PC-9 (cell line): ENCODE data around the gene CWC22. TPM values are rescaled to one million over a fixed set of nuclear protein-coding genes. Genes with fewer than 3 reads are reported as not detected.
A peak's percentile ranks its signal among the peaks of the same experiment; 100 is the strongest.

ENCODE experiments used
- BruUV-seq: library from RNA; stranded (reverse); fragments of 400-500 nt; replicated peaks from 2 replicates; lab custom pipeline; 2021; lab: Mats Ljungman, UMichigan
- CTCF ChIA-PET: fragments of 300-600 bp; sonication (Branson Sonifier 250); formaldehyde crosslinking; loops from one replicate; lab custom pipeline; 2022; ENCODE audit warnings: antibody characterized with exemption; lab: Charles Lee
- POLR2A ChIA-PET: fragments of 300-600 bp; sonication (Branson Sonifier 250); formaldehyde crosslinking; loops from one replicate; lab custom pipeline; 2022; ENCODE audit warnings: antibody characterized with exemption; ENCODE audit not compliant: unreplicated experiment; lab: Charles Lee
- DNase-seq, 2 experiments: peaks; one replicate each; pipeline versions ENCODE4 v3.0.0 to v3.0.0-alpha.2; 2015 to 2022; ENCODE audit warnings: mixed read lengths in 1 of 2
- H2AFZ ChIP-seq: fragments of 200-600 bp; sonication (generic); 2 replicates; pipeline ENCODE4 v1.8.1; 2017; ENCODE audit warnings: antibody characterized with exemption
- H3F3A ChIP-seq: fragments of 200-600 bp; sonication (generic); 2 replicates; pipeline ENCODE4 v1.8.1; 2017; ENCODE audit warnings: antibody characterized with exemption, mild to moderate bottlenecking, low read depth; ENCODE audit not compliant: insufficient read depth
- H3K27ac ChIP-seq: fragments of 200-600 bp; sonication (generic); 2 replicates; pipeline ENCODE4 v1.6.1; 2016; ENCODE audit warnings: mixed run types
- H3K27me3 ChIP-seq: fragments of 200-600 bp; sonication (generic); 2 replicates; pipeline ENCODE4 v1.6.1; 2016; ENCODE audit warnings: low read depth, mixed run types; ENCODE audit not compliant: insufficient read depth
- H3K36me3 ChIP-seq: fragments of 200-600 bp; sonication (generic); 2 replicates; pipeline ENCODE4 v1.6.1; 2016; ENCODE audit warnings: low read depth, mixed run types
- H3K4me1 ChIP-seq: fragments of 200-600 bp; sonication (generic); replicated peaks from 2 replicates; pipeline ENCODE4 v1.6.1; 2016; ENCODE audit warnings: mixed run types; ENCODE audit not compliant: insufficient read depth
- H3K4me2 ChIP-seq: fragments of 200-600 bp; sonication (generic); 2 replicates; pipeline ENCODE4 v1.6.1; 2017; ENCODE audit warnings: mixed run types
- H3K4me3 ChIP-seq: fragments of 200-600 bp; sonication (generic); 2 replicates; pipeline ENCODE4 v1.6.1; 2016; ENCODE audit warnings: mixed run types
- H3K79me2 ChIP-seq: fragments of 200-600 bp; sonication (generic); 2 replicates; pipeline ENCODE4 v1.6.1; 2017; ENCODE audit warnings: low read depth, mixed run types
- H3K9me2 ChIP-seq: fragments of 200-600 bp; sonication (generic); 2 replicates; pipeline ENCODE4 v1.8.1; 2017; ENCODE audit warnings: mild to moderate bottlenecking; ENCODE audit not compliant: insufficient read depth
- H3K9me3 ChIP-seq: fragments of 200-600 bp; sonication (generic); 2 replicates; pipeline ENCODE4 v1.8.1; 2016; ENCODE audit warnings: low read depth; ENCODE audit not compliant: insufficient read depth
- H4K20me1 ChIP-seq: fragments of 200-600 bp; sonication (generic); 2 replicates; pipeline ENCODE4 v1.8.1; 2017; ENCODE audit not compliant: insufficient read depth
- CTCF ChIP-seq: fragments of 200-600 bp; sonication (generic); conservative IDR thresholded peaks from 2 replicates; pipeline ENCODE4 v1.6.1; 2017; ENCODE audit warnings: mixed run types, antibody characterized with exemption, mild to moderate bottlenecking, moderate library complexity
- EZH2 ChIP-seq: fragments of 200-600 bp; sonication (generic); IDR thresholded peaks from 2 replicates; pipeline ENCODE4 v1.8.0; 2017; ENCODE audit warnings: antibody characterized with exemption, low read depth
- intact Hi-C: fragments of 100-400 bp; cut with micrococcal nuclease; formaldehyde crosslinking; loops from one replicate; pipeline ENCODE4 v1.10.0; 2022; ENCODE audit not compliant: unreplicated experiment
- total RNA-seq: library from RNA; stranded (reverse); gene quantifications from 2 replicates; pipeline ENCODE4 v1.2.3, GENCODE V29; 2021

The CWC22 gene
- total RNA-seq, 1 experiment from 2014 or later = 35.2 TPM

- BruUV-seq = no TSS peak
- no peaks in the 10 kb centered on the region for H3F3A ChIP-seq
- H3K9me2 ChIP-seq = no peaks in the 10 kb centered on the region; the same call in 1 of the 2 replicates
- ChIA-PET POLR2A (no interaction called here), CTCF (interaction anchor here (0.7 kb wide), 1 partner anchor 9 kb away, joined by 5 read pairs; no protein-coding TSS in a partner anchor)
- TF ChIP-seq CTCF (no peak), EZH2 (no peak)
- H2AFZ ChIP-seq = peak overlapping the region; percentile 5; the same call in 1 of the 2 replicates
- no peaks in the 10 kb centered on the region for H3K79me2 ChIP-seq
- H4K20me1 ChIP-seq = no peaks in the 10 kb centered on the region
- intact Hi-C loops = no loop called here
- H3K4me3 ChIP-seq = no peak overlapping the region
- H3K4me2 ChIP-seq = no peak overlapping the region
- no peaks in the 10 kb centered on the region for H3K9me3 ChIP-seq
- no peak for DNase-seq
- H3K36me3 ChIP-seq = no peaks in the 10 kb centered on the region
- no peak overlapping the region for H3K27ac ChIP-seq
- no peaks in the 10 kb centered on the region for H3K4me1 ChIP-seq
- H3K27me3 ChIP-seq = no peaks in the 10 kb centered on the region
Observed at GRCh38 chr2:180050246-180050645, 43.1 kb upstream of the CWC22 start.

GRCh38 chr2:180048251-180048650 is 41.2 kb upstream of the CWC22 start:
- Histone ChIP-seq H3K9me3 (no peaks in the 10 kb centered on the region), H3K79me2 (no peaks in the 10 kb centered on the region), H3K36me3 (no peaks in the 10 kb centered on the region), H3K4me2 (no peak overlapping the region), H2AFZ (no peak overlapping the region), H4K20me1 (no peaks in the 10 kb centered on the region), H3K4me1 (no peaks in the 10 kb centered on the region), H3K9me2 (no peaks in the 10 kb centered on the region), H3F3A (no peaks in the 10 kb centered on the region), H3K27me3 (no peaks in the 10 kb centered on the region), H3K27ac (no peak overlapping the region), H3K4me3 (no peak overlapping the region)
- intact Hi-C loops = no loop called here
- POLR2A ChIA-PET = no interaction called here
- no TSS peak for BruUV-seq
- no peak for DNase-seq
- no peak for TF ChIP-seq EZH2
- TF ChIP-seq CTCF = no peak
- CTCF ChIA-PET = no interaction called here

GRCh38 chr2:180046776-180047175 is 39.7 kb upstream of the CWC22 start:
- no peak overlapping the region for H3K27ac ChIP-seq
- no peaks in the 10 kb centered on the region for H3K4me1 ChIP-seq
- H3K9me2 ChIP-seq = no peaks in the 10 kb centered on the region
- no peaks in the 10 kb centered on the region for H4K20me1 ChIP-seq
- CTCF ChIA-PET = no interaction called here
- no peak overlapping the region for H3K4me3 ChIP-seq
- H2AFZ ChIP-seq = peak overlapping the region; percentile 17; the same call in 1 of the 2 replicates
- no peaks in the 10 kb centered on the region for H3K27me3 ChIP-seq
- no peak overlapping the region for H3K4me2 ChIP-seq
- intact Hi-C loops = no loop called here
- POLR2A ChIA-PET = no interaction called here
- no peaks in the 10 kb centered on the region for H3K9me3 ChIP-seq
- H3K36me3 ChIP-seq = no peaks in the 10 kb centered on the region
- H3F3A ChIP-seq = no peaks in the 10 kb centered on the region
- TF ChIP-seq CTCF (no peak), EZH2 (no peak)
- DNase-seq = no peak
- no peaks in the 10 kb centered on the region for H3K79me2 ChIP-seq
- BruUV-seq = no TSS peak
